ENCODE data around the gene SF3B1. TPM values are rescaled to one million over a fixed set of nuclear protein-coding genes. Genes with fewer than 3 reads are reported as not detected.

SF3B1 gene
- polyA plus RNA-seq, 3 donors, result 105 to 494 (median 152) TPM

DNA sequence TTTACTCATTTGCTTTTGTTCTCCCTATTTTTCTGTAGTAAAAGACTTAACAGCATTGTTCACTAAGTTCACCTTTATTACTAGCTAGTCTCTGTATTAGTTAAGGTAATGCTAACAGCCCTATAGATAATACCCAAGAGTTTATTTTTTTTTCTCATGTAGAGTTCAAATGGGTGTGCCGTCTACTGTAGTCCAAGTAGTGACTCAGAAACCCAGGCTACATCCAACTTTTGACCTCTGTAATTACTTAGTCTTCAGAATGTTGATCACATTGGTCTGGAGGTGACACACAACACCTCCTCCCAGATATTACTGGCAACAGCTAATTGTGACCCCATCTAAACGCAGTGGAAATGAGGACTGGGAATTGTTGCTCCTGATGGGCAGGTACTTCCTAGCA is 26.2 kb upstream of the SF3B1 start:
- no peak overlapping the region for H3K4me2 ChIP-seq (replicated peaks; ENCODE audit: extremely low read depth, low read length, poor library complexity, severe bottlenecking)
- no peak overlapping the region for H3K27ac ChIP-seq (ENCODE audit: low read depth in 1 of 2, low read length in 2 of 2)
- peaks cover 78% of the 10 kb centered on the region for H3K79me2 ChIP-seq (ENCODE audit: insufficient read depth, low read length)
- no peaks in the 10 kb centered on the region for H3K27me3 ChIP-seq (ENCODE audit: control insufficient read depth in 2 of 2, insufficient read depth in 2 of 2, low read length in 2 of 2)
- no peak overlapping the region for H3K4me3 ChIP-seq (replicated peaks in 1 of 3; ENCODE audit: low read depth in 2 of 3, low read length in 3 of 3)
- peaks cover 86% of the 10 kb centered on the region for H4K20me1 ChIP-seq (ENCODE audit: insufficient read depth, low read length)
- DNase-seq, result no peak
- H3K36me3 ChIP-seq (replicated peaks in 1 of 2; ENCODE audit: control insufficient read depth in 1 of 2, insufficient read depth in 2 of 2, low read length in 2 of 2), result peaks cover 58 to 68% of the 10 kb centered on the region in 2 donors
- no peak overlapping the region for H2AFZ ChIP-seq (ENCODE audit: insufficient read depth, low read depth, low read length, poor library complexity, severe bottlenecking)
- Mint-ChIP-seq H3K27ac (peak overlapping the region in 1 of 7 donors; percentile 54), H3K4me3 (no peak overlapping the region), H3K4me1 (peaks cover 16% of the 10 kb centered on the region), H3K9me3 (no peaks in the 10 kb centered on the region), H3K36me3 (peaks cover 39 to 69% of the 10 kb centered on the region in 2 donors), H3K27me3 (ENCODE audit: low read depth in 3 of 3) (peaks cover 0 to 2% (median 0%) of the 10 kb centered on the region in 3 donors)
- intact Hi-C loops (cut with micrococcal nuclease), result loop anchor here in 1 of 2 donors (10.0 kb wide), 1 partner anchor 46 kb away; no protein-coding TSS in a partner anchor
- no peaks in the 10 kb centered on the region for H3K9me3 ChIP-seq (replicated peaks in 1 of 2; ENCODE audit: control insufficient read depth in 1 of 2, insufficient read depth in 1 of 2, low read length in 2 of 2)
- H3K9ac ChIP-seq (ENCODE audit: insufficient read depth, low read length, poor library complexity, severe bottlenecking), result no peak overlapping the region
- peaks cover 3 to 6% of the 10 kb centered on the region in 2 donors for H3K4me1 ChIP-seq (ENCODE audit: control insufficient read depth in 1 of 2, insufficient read depth in 2 of 2, low read length in 2 of 2)
- TF ChIP-seq, protein P1, sequence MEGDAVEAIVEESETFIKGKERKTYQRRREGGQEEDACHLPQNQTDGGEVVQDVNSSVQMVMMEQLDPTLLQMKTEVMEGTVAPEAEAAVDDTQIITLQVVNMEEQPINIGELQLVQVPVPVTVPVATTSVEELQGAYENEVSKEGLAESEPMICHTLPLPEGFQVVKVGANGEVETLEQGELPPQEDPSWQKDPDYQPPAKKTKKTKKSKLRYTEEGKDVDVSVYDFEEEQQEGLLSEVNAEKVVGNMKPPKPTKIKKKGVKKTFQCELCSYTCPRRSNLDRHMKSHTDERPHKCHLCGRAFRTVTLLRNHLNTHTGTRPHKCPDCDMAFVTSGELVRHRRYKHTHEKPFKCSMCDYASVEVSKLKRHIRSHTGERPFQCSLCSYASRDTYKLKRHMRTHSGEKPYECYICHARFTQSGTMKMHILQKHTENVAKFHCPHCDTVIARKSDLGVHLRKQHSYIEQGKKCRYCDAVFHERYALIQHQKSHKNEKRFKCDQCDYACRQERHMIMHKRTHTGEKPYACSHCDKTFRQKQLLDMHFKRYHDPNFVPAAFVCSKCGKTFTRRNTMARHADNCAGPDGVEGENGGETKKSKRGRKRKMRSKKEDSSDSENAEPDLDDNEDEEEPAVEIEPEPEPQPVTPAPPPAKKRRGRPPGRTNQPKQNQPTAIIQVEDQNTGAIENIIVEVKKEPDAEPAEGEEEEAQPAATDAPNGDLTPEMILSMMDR (IDR thresholded peaks at IDR 0.05), result no peak
- WGBS (ENCODE audit: insufficient coverage), result 100% methylated on average over 1 of the region's 2 CpGs

DNA sequence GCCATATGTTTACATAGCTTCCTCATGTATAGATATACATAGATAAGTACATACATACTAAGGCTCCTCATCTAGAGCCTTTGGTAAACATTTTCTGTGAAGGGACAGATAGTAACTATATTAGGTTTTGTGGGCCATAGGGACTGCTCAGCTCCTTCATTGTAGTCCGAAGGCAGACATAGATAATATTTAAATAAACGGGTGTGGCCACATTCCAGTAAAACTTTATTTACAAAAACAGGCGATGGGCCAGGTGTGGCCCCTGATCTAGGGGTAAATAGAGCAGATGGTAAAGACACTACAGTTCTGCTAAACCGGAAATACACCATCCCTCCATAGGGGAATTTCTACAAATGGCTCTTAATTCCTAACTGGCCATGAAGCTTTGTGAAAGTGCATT is 25.8 kb upstream of the SF3B1 start:
- peaks cover 85% of the 10 kb centered on the region for H4K20me1 ChIP-seq (ENCODE audit: insufficient read depth, low read length)
- intact Hi-C loops (cut with micrococcal nuclease), result loop anchor here in 1 of 2 donors (10.0 kb wide), 1 partner anchor 46 kb away; no protein-coding TSS in a partner anchor
- Mint-ChIP-seq H3K36me3 (peaks cover 37 to 69% of the 10 kb centered on the region in 2 donors), H3K4me3 (no peak overlapping the region), H3K27me3 (ENCODE audit: low read depth in 3 of 3) (peaks cover 0 to 2% (median 0%) of the 10 kb centered on the region in 3 donors), H3K27ac (no peak overlapping the region), H3K9me3 (no peaks in the 10 kb centered on the region), H3K4me1 (peaks cover 18% of the 10 kb centered on the region)
- DNase-seq, result no peak
- H3K27ac ChIP-seq (ENCODE audit: low read depth in 1 of 2, low read length in 2 of 2), result no peak overlapping the region
- H3K4me3 ChIP-seq (replicated peaks in 1 of 3; ENCODE audit: low read depth in 2 of 3, low read length in 3 of 3), result no peak overlapping the region
- H3K9me3 ChIP-seq (replicated peaks in 1 of 2; ENCODE audit: control insufficient read depth in 1 of 2, insufficient read depth in 1 of 2, low read length in 2 of 2), result no peaks in the 10 kb centered on the region
- TF ChIP-seq, protein P1 (IDR thresholded peaks at IDR 0.05), result no peak
- H3K4me2 ChIP-seq (replicated peaks; ENCODE audit: extremely low read depth, low read length, poor library complexity, severe bottlenecking), result no peak overlapping the region
- H2AFZ ChIP-seq (ENCODE audit: insufficient read depth, low read depth, low read length, poor library complexity, severe bottlenecking), result no peak overlapping the region
- peaks cover 3 to 6% of the 10 kb centered on the region in 2 donors for H3K4me1 ChIP-seq (ENCODE audit: control insufficient read depth in 1 of 2, insufficient read depth in 2 of 2, low read length in 2 of 2)
- H3K9ac ChIP-seq (ENCODE audit: insufficient read depth, low read length, poor library complexity, severe bottlenecking), result no peak overlapping the region
- peaks cover 82% of the 10 kb centered on the region for H3K79me2 ChIP-seq (ENCODE audit: insufficient read depth, low read length)
- WGBS (ENCODE audit: insufficient coverage), result 100% methylated on average over 1 of the region's 4 CpGs
- no peaks in the 10 kb centered on the region for H3K27me3 ChIP-seq (ENCODE audit: control insufficient read depth in 2 of 2, insufficient read depth in 2 of 2, low read length in 2 of 2)
- H3K36me3 ChIP-seq (replicated peaks in 1 of 2; ENCODE audit: control insufficient read depth in 1 of 2, insufficient read depth in 2 of 2, low read length in 2 of 2), result peaks cover 56 to 64% of the 10 kb centered on the region in 2 donors

Measured in CD14-positive monocyte (primary cell).